HEK293 (cell line): ENCODE results near the gene TM9SF3.

Experiments
- CTCF ChIA-PET: fragments of 350-600 bp; formaldehyde crosslinking; extraction: SDS; loops from one replicate; lab custom pipeline; 2021; ENCODE audit warnings: antibody characterized with exemption; lab: Yijun Ruan, JAX
- POLR2A ChIA-PET: fragments of 300-600 bp; formaldehyde crosslinking; extraction: SDS; loops from one replicate; lab custom pipeline; 2020; ENCODE audit warnings: antibody characterized with exemption, inconsistent platforms; lab: Yijun Ruan, JAX
- H3K27ac ChIP-seq: fragments of 200-500 bp; sonication (Bioruptor generic); 2 replicates; pipeline ENCODE4 v1.5.1; 2014; ENCODE audit warnings: low read depth, low read length, control low read depth, inconsistent platforms; ENCODE audit errors: extremely low read depth
- H3K36me3 ChIP-seq, 2 experiments: fragments of 200-500 bp in 1 of 2; sonication (Bioruptor generic) in 1 of 2; 1 replicate in 1 of 2; 2 replicates in 1 of 2; pipeline ENCODE4 v1.5.1; 2014 to 2017; ENCODE audit warnings: inconsistent platforms in 2 of 2, low read length in 2 of 2; ENCODE audit not compliant: control insufficient read depth in 2 of 2, insufficient read depth in 1 of 2
- H3K4me1 ChIP-seq: fragments of 200-500 bp; sonication (Bioruptor generic); 2 replicates; pipeline ENCODE4 v1.5.1; 2014; ENCODE audit warnings: mild to moderate bottlenecking, low read length, inconsistent platforms; ENCODE audit not compliant: control insufficient read depth, insufficient read depth
- H3K4me3 ChIP-seq: 2 replicates; pipeline ENCODE4 v1.5.1; 2011; ENCODE audit warnings: low read depth, mild to moderate bottlenecking, control low read depth, low read length, moderate library complexity
- H3K9me3 ChIP-seq: fragments of 200-500 bp; sonication (Bioruptor generic); 2 replicates; pipeline ENCODE4 v1.5.1; 2014; ENCODE audit warnings: low read depth, low read length, inconsistent platforms; ENCODE audit not compliant: control insufficient read depth, insufficient read depth
- BCL11B ChIP-seq: fragments of 450-650 bp; formaldehyde crosslinking; IDR thresholded peaks from 2 replicates; pipeline ENCODE4 v1.5.1; 2016; ENCODE audit warnings: low read depth, missing biosample characterization, missing genetic modification characterization
- EGR2 ChIP-seq: fragments of 450-650 bp; formaldehyde crosslinking; IDR thresholded peaks from 2 replicates; pipeline ENCODE4 v1.5.1; 2016; ENCODE audit warnings: low read depth, missing biosample characterization, missing genetic modification characterization
- REPIN1 ChIP-seq: fragments of 450-650 bp; formaldehyde crosslinking; IDR thresholded peaks from 2 replicates; pipeline ENCODE4 v1.5.1; 2017; ENCODE audit warnings: missing biosample characterization, missing genetic modification characterization, low read depth
- SCRT2 ChIP-seq: fragments of 450-650 bp; formaldehyde crosslinking; IDR thresholded peaks from 2 replicates; pipeline ENCODE4 v1.5.1; 2016; ENCODE audit warnings: missing biosample characterization, missing genetic modification characterization
- ZBTB20 ChIP-seq: fragments of 450-650 bp; formaldehyde crosslinking; IDR thresholded peaks from 2 replicates; pipeline ENCODE4 v1.5.1; 2016; ENCODE audit warnings: missing biosample characterization, missing genetic modification characterization
- ZFP69B ChIP-seq: fragments of 450-650 bp; formaldehyde crosslinking; IDR thresholded peaks from 2 replicates; pipeline ENCODE4 v1.5.1; 2016; ENCODE audit warnings: missing biosample characterization, missing genetic modification characterization
- ZNF624 ChIP-seq: fragments of 450-650 bp; formaldehyde crosslinking; IDR thresholded peaks from 2 replicates; pipeline ENCODE4 v1.5.1; 2017; ENCODE audit warnings: missing biosample characterization, missing genetic modification characterization
- ZNF677 ChIP-seq: fragments of 450-650 bp; IDR thresholded peaks from 2 replicates; pipeline ENCODE4 v1.5.0; 2018; ENCODE audit warnings: missing biosample characterization, mild to moderate bottlenecking, missing genetic modification characterization, moderate library complexity
- ZNF785 ChIP-seq: fragments of 450-650 bp; formaldehyde crosslinking; IDR thresholded peaks from 2 replicates; pipeline ENCODE4 v1.5.1; 2016; ENCODE audit warnings: missing biosample characterization, missing genetic modification characterization
- ZNF830 ChIP-seq: fragments of 450-650 bp; IDR thresholded peaks from 2 replicates; pipeline ENCODE4 v1.5.0; 2018; ENCODE audit warnings: missing biosample characterization, missing genetic modification characterization, low read depth, mild to moderate bottlenecking, moderate library complexity
- TF ChIP-seq, protein P1 (sequence below): fragments of 450-650 bp; formaldehyde crosslinking; IDR thresholded peaks from 2 replicates; pipeline ENCODE4 v1.5.1; 2016; ENCODE audit warnings: missing biosample characterization, missing genetic modification characterization
- TF ChIP-seq, protein P2 (sequence below): fragments of 450-650 bp; formaldehyde crosslinking; IDR thresholded peaks from 2 replicates; pipeline ENCODE4 v1.5.1; 2016; ENCODE audit warnings: missing biosample characterization, missing genetic modification characterization
- TF ChIP-seq, protein P3 (sequence below): fragments of 450-650 bp; formaldehyde crosslinking; IDR thresholded peaks from 2 replicates; pipeline ENCODE4 v1.5.1; 2016; ENCODE audit warnings: missing biosample characterization, missing genetic modification characterization

The TM9SF3 gene

DNA sequence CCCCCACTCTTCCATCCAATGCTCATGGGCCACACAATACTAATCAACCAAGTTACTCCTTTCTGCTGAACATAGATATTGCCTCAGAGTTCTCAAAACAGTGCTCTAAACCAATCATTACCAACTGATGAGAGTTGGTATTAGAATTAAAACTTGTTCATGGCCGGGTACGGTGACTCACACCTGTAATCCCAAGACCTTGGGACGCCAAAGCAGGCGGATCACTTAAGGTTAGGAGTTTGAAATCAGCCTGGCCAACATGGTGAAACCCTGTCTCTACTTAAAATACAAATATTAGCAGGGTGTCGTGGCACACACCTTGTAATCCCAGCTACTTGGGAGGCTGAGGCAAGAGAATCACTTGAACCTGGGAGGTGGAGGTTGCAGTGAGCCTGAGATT lies 8.2 kb downstream of the TM9SF3 start:
- CTCF ChIA-PET, result interaction anchor here (1.2 to 1.7 kb wide), 2 partner anchors 10 to 22 kb away, joined by 3 to 5 read pairs; no protein-coding TSS in a partner anchor
- POLR2A ChIA-PET, result no interaction called here
- Histone ChIP-seq H3K9me3 (no peaks in the 10 kb centered on the region), H3K4me3 (no peak overlapping the region), H3K27ac (no peak overlapping the region), H3K36me3 (peaks cover 3 to 17% of the 10 kb centered on the region in 2 experiments; a peak in 2 of 3 replicates), H3K4me1 (peaks cover 31% of the 10 kb centered on the region)
- TF ChIP-seq, protein P1, sequence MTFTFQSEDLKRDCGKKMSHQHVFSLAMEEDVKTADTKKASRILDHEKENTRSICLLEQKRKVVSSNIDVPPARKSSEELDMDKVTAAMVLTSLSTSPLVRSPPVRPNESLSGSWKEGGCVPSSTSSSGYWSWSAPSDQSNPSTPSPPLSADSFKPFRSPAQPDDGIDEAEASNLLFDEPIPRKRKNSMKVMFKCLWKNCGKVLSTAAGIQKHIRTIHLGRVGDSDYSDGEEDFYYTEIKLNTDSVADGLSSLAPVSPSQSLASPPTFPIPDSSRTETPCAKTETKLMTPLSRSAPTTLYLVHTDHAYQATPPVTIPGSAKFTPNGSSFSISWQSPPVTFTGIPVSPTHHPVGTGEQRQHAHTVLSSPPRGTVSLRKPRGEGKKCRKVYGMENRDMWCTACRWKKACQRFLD (tag by site-specific recombination), result no peak

DNA sequence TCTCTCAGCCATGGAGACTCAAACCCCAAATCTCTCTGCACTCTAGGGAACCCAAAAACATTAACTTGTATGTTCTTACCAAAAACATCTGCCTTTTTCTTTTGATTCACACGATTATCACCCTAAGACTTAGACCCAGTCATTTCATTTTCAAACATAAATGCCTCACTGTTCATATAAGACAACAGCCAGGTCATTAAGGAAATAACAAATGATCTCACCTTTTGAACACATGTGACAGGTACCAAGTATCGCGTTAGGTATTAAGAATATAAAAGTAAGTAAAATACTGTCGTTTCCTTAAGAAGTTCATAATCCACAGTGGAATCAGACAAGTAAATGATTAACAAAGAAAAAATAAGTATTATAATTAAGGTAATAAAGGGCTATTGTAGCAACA lies 8.8 kb downstream of the TM9SF3 start:
- TF ChIP-seq, protein P2, sequence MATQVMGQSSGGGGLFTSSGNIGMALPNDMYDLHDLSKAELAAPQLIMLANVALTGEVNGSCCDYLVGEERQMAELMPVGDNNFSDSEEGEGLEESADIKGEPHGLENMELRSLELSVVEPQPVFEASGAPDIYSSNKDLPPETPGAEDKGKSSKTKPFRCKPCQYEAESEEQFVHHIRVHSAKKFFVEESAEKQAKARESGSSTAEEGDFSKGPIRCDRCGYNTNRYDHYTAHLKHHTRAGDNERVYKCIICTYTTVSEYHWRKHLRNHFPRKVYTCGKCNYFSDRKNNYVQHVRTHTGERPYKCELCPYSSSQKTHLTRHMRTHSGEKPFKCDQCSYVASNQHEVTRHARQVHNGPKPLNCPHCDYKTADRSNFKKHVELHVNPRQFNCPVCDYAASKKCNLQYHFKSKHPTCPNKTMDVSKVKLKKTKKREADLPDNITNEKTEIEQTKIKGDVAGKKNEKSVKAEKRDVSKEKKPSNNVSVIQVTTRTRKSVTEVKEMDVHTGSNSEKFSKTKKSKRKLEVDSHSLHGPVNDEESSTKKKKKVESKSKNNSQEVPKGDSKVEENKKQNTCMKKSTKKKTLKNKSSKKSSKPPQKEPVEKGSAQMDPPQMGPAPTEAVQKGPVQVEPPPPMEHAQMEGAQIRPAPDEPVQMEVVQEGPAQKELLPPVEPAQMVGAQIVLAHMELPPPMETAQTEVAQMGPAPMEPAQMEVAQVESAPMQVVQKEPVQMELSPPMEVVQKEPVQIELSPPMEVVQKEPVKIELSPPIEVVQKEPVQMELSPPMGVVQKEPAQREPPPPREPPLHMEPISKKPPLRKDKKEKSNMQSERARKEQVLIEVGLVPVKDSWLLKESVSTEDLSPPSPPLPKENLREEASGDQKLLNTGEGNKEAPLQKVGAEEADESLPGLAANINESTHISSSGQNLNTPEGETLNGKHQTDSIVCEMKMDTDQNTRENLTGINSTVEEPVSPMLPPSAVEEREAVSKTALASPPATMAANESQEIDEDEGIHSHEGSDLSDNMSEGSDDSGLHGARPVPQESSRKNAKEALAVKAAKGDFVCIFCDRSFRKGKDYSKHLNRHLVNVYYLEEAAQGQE (tag by site-specific recombination), result no peak
- TF ChIP-seq SCRT2 (no peak), BCL11B (tag by site-specific recombination) (no peak), ZBTB20 (tag by site-specific recombination) (no peak), ZNF677 (tag by site-specific recombination) (no peak), REPIN1 (tag by site-specific recombination) (no peak), ZNF785 (tag by site-specific recombination) (no peak)
- TF ChIP-seq, protein P3, sequence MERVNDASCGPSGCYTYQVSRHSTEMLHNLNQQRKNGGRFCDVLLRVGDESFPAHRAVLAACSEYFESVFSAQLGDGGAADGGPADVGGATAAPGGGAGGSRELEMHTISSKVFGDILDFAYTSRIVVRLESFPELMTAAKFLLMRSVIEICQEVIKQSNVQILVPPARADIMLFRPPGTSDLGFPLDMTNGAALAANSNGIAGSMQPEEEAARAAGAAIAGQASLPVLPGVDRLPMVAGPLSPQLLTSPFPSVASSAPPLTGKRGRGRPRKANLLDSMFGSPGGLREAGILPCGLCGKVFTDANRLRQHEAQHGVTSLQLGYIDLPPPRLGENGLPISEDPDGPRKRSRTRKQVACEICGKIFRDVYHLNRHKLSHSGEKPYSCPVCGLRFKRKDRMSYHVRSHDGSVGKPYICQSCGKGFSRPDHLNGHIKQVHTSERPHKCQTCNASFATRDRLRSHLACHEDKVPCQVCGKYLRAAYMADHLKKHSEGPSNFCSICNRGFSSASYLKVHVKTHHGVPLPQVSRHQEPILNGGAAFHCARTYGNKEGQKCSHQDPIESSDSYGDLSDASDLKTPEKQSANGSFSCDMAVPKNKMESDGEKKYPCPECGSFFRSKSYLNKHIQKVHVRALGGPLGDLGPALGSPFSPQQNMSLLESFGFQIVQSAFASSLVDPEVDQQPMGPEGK (tag by site-specific recombination), result no peak
- TF ChIP-seq, all 188 proteins: peak for 0
- no peak overlapping the region for H3K4me3 ChIP-seq
- no peak overlapping the region for H3K27ac ChIP-seq
- POLR2A ChIA-PET, result no interaction called here
- peaks cover 28% of the 10 kb centered on the region for H3K4me1 ChIP-seq
- peaks cover 3 to 17% of the 10 kb centered on the region in 2 experiments; a peak in 2 of 3 replicates for H3K36me3 ChIP-seq
- H3K9me3 ChIP-seq, result no peaks in the 10 kb centered on the region
- CTCF ChIA-PET, result interaction anchor here (1.2 to 1.7 kb wide), 2 partner anchors 9 to 22 kb away, joined by 3 to 5 read pairs; no protein-coding TSS in a partner anchor

DNA sequence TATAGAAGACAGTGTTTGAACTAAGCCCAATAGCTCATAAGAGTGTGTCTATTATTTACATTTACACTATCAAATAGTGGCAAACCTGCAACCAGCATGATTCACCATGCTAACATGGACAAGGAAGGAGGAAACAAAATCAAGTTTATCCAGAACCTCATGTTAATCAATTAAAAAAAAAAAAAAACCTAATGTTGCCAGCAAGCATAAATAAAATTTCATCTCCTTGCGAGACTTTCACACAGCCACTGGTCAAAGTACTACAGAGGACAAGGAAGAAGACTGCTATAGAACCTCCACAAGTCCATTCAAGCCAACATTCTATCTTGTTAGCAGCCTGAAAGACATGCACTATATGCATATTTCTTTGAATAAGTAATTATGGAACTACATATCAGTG lies 9.7 kb downstream of the TM9SF3 start:
- Histone ChIP-seq H3K4me3 (no peak overlapping the region), H3K9me3 (no peaks in the 10 kb centered on the region)
- POLR2A ChIA-PET, result no interaction called here
- TF ChIP-seq EGR2 (tag by site-specific recombination) (no peak), ZFP69B (tag by site-specific recombination) (no peak), ZNF830 (no peak), ZNF624 (tag by site-specific recombination) (no peak), ZBTB20 (tag by site-specific recombination) (no peak)
- TF ChIP-seq, all 188 proteins: peak for 0
- CTCF ChIA-PET, result interaction anchor here (0.6 to 1.7 kb wide), 3 partner anchors 21 to 57 kb away, joined by 4 to 5 read pairs (median 5); no protein-coding TSS in a partner anchor
- no peak overlapping the region for H3K27ac ChIP-seq
- H3K36me3 ChIP-seq, result peaks cover 3 to 17% of the 10 kb centered on the region in 2 experiments; a peak in 2 of 3 replicates
- H3K4me1 ChIP-seq, result peaks cover 24% of the 10 kb centered on the region
